Skeletal muscle satellite cell (primary cell): ENCODE data around the gene FGFR4.

Experiments
- H3K27me3 ChIP-seq: 2 replicates; pipeline ENCODE4 v1.7.0; 2013; ENCODE audit warnings: low read length; ENCODE audit not compliant: control insufficient read depth, insufficient read depth
- H3K36me3 ChIP-seq: 2 replicates; pipeline ENCODE4 v1.7.0; 2013; ENCODE audit warnings: mild to moderate bottlenecking, control low read depth, low read length; ENCODE audit not compliant: insufficient read depth
- H3K4me1 ChIP-seq: 2 replicates; pipeline ENCODE4 v1.7.0; 2013; ENCODE audit warnings: low read length; ENCODE audit not compliant: control insufficient read depth, insufficient read depth
- H3K4me2 ChIP-seq: 2 replicates; pipeline ENCODE4 v1.7.0; 2013; ENCODE audit warnings: mild to moderate bottlenecking, low read length
- H3K4me3 ChIP-seq: 2 replicates; pipeline ENCODE4 v1.7.0; 2013; ENCODE audit warnings: low read length
- H3K9ac ChIP-seq: 2 replicates; pipeline ENCODE4 v1.7.0; 2013; ENCODE audit warnings: mild to moderate bottlenecking, low read depth, low read length, moderate library complexity
- H3K9me3 ChIP-seq: replicated peaks from 2 replicates; pipeline ENCODE4 v1.7.0; 2013; ENCODE audit warnings: mild to moderate bottlenecking, control low read depth, low read length

The FGFR4 gene

DNA sequence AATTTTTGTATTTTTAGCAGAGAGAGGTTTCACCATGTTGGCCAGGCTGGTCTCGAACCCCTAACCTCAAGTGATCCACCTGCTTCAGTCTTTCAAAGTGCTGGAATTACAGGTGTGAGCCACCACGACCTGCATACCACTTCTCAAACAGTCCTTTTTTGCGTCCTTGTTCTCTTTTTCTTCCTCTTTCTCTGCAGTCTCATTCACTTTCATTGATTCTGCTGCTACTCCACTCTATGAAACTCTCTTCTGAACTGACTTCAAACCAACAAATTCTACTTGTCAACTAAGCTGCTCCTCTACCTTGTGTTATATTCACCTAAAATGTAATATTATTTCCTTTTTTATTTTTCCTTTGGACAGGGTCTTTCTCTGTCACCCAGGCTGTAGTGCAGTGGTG is 54.8 kb downstream of the FGFR4 start:
- Histone ChIP-seq H3K4me2 (no peak overlapping the region), H3K9ac (no peak overlapping the region), H3K27me3 (no peaks in the 10 kb centered on the region), H3K36me3 (peaks cover 57% of the 10 kb centered on the region), H3K4me1 (peaks cover 8% of the 10 kb centered on the region), H3K4me3 (no peak overlapping the region), H3K9me3 (no peaks in the 10 kb centered on the region)

GRCh38 chr5:177142098-177142611 is 55.4 kb downstream of the FGFR4 start:
- no peaks in the 10 kb centered on the region for H3K9me3 ChIP-seq
- H3K27me3 ChIP-seq, result no peaks in the 10 kb centered on the region
- peaks cover 58% of the 10 kb centered on the region for H3K36me3 ChIP-seq
- no peak overlapping the region for H3K9ac ChIP-seq
- H3K4me3 ChIP-seq, result no peak overlapping the region
- H3K4me1 ChIP-seq, result peaks cover 7% of the 10 kb centered on the region
- no peak overlapping the region for H3K4me2 ChIP-seq

DNA sequence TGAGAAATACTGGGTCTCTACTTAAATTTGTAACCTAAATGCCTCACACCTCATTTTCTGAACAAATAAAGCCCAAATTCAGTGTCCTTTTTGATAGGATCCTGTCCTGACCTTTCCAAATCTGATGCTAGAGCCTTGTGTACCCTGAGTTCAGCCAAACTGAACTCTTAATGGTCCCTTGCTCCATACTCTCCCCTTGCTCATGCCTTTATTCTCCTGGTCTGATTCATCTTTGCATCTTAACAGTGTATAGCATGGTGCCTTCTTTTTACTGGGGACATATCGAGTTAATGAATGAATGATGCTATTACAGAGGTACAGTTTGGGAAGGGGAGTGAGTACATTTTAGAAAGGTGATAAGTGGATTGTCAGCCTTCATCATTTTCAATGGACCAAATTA is 56.1 kb downstream of the FGFR4 start:
- no peak overlapping the region for H3K9ac ChIP-seq
- no peak overlapping the region for H3K4me3 ChIP-seq
- H3K27me3 ChIP-seq, result no peaks in the 10 kb centered on the region
- no peak overlapping the region for H3K4me2 ChIP-seq
- H3K4me1 ChIP-seq, result peaks cover 12% of the 10 kb centered on the region
- peaks cover 60% of the 10 kb centered on the region for H3K36me3 ChIP-seq
- no peaks in the 10 kb centered on the region for H3K9me3 ChIP-seq

- Histone ChIP-seq H3K9ac (no peak overlapping the region), H3K27me3 (no peaks in the 10 kb centered on the region), H3K36me3 (peaks cover 56% of the 10 kb centered on the region), H3K4me2 (peak overlapping the region; percentile 44), H3K4me3 (no peak overlapping the region), H3K9me3 (no peaks in the 10 kb centered on the region), H3K4me1 (peaks cover 9% of the 10 kb centered on the region)
Observed at GRCh38 chr5:177146891-177147638, 60.4 kb downstream of the FGFR4 start.
